Small intestine (tissue), 7 donors: ENCODE measurements around the gene SCLT1. TPM values are rescaled to one million over a fixed set of nuclear protein-coding genes. Genes with fewer than 3 reads are reported as not detected.

Experiments used
- DNase-seq, 2 donors: peaks; one replicate each; pipeline versions ENCODE4 v3.0.0 to v3.0.0-alpha.2; 2013
- FAIRE-seq: peaks from 2 replicates; lab custom pipeline; 2012; peaks lifted over from hg19 to GRCh38; lab: Jason Lieb, UNC
- H3K27ac ChIP-seq, 3 donors: one replicate each; pipeline ENCODE4 v1.5.1; 2013; ENCODE audit warnings: low read length in 2 of 3, mild to moderate bottlenecking in 2 of 3, control low read depth in 1 of 3, inconsistent platforms in 1 of 3, low read depth in 1 of 3, moderate library complexity in 1 of 3
- H3K27me3 ChIP-seq, 3 donors: one replicate each; pipeline ENCODE4 v1.6.1; 2013; ENCODE audit warnings: low read length in 3 of 3, inconsistent platforms in 1 of 3; ENCODE audit not compliant: control insufficient read depth in 3 of 3, insufficient read depth in 3 of 3
- H3K36me3 ChIP-seq, 3 donors: one replicate each; pipeline ENCODE4 v1.6.1; 2013; ENCODE audit warnings: low read length in 3 of 3, inconsistent platforms in 1 of 3, low read depth in 1 of 3, mild to moderate bottlenecking in 1 of 3, moderate library complexity in 1 of 3; ENCODE audit not compliant: control insufficient read depth in 3 of 3, insufficient read depth in 2 of 3
- H3K4me1 ChIP-seq, 3 donors: one replicate each; pipeline ENCODE4 v1.6.1; 2013; ENCODE audit warnings: low read length in 2 of 3, inconsistent platforms in 1 of 3, low read depth in 1 of 3, mild to moderate bottlenecking in 1 of 3, moderate library complexity in 1 of 3; ENCODE audit not compliant: control insufficient read depth in 3 of 3, insufficient read depth in 2 of 3
- H3K4me3 ChIP-seq, 3 donors: one replicate each; pipeline ENCODE4 v1.5.1; 2013; ENCODE audit warnings: low read length in 3 of 3, control low read depth in 1 of 3, inconsistent platforms in 1 of 3, low read depth in 1 of 3, mild to moderate bottlenecking in 1 of 3, moderate library complexity in 1 of 3
- H3K9me3 ChIP-seq, 2 donors: one replicate each; pipeline ENCODE4 v1.6.1; 2013; ENCODE audit warnings: low read depth in 1 of 2, low read length in 1 of 2; ENCODE audit not compliant: control insufficient read depth in 2 of 2, insufficient read depth in 1 of 2
- WGBS, 3 donors: extraction: QIAGEN DNeasy Blood & Tissue Kit; methylation state at CpG; one replicate each; pipeline ENCODE4 v1.1.7; 2013; 5-methylcytosine and 5-hydroxymethylcytosine counted together
- polyA plus RNA-seq, 4 donors: library from polyadenylated mRNA; stranded (reverse) in 3 of 4; unstranded in 1 of 4; fragments of 200-250 nt in 3 of 4; fragments of 120-200 nt in 1 of 4; gene quantifications; one replicate each; pipeline versions ENCODE4 v1.2.1 to v1.2.3, GENCODE V29; 2013
- donor health status: healthy with polysubstance abuse.
- donor health status: control.
- donor health status: control.
- donor health status: Bipolar disorder and iron deficiency.
- donor health status: healthy.

SCLT1 gene
- polyA plus RNA-seq, 4 donors, result 3.5 to 10.1 (median 4.6) TPM

- no peak overlapping the region for H3K4me3 ChIP-seq
- peaks cover 8 to 22% (median 19%) of the 10 kb centered on the region in 3 donors for H3K36me3 ChIP-seq
- no peak for FAIRE-seq
- no peaks in the 10 kb centered on the region for H3K9me3 ChIP-seq
- H3K4me1 ChIP-seq, result peaks cover 0 to 2% (median 0%) of the 10 kb centered on the region in 3 donors
- H3K27me3 ChIP-seq, result no peaks in the 10 kb centered on the region
- 92 to 97% (median 96%) methylated on average over 9 of the region's 9 CpGs for WGBS, 3 donors
- no peak for DNase-seq
- peak overlapping the region in 1 of 3 donors; percentile 46 for H3K27ac ChIP-seq
Measured at GRCh38 chr4:128871948-128872347, 221.4 kb downstream of the SCLT1 start.

DNA sequence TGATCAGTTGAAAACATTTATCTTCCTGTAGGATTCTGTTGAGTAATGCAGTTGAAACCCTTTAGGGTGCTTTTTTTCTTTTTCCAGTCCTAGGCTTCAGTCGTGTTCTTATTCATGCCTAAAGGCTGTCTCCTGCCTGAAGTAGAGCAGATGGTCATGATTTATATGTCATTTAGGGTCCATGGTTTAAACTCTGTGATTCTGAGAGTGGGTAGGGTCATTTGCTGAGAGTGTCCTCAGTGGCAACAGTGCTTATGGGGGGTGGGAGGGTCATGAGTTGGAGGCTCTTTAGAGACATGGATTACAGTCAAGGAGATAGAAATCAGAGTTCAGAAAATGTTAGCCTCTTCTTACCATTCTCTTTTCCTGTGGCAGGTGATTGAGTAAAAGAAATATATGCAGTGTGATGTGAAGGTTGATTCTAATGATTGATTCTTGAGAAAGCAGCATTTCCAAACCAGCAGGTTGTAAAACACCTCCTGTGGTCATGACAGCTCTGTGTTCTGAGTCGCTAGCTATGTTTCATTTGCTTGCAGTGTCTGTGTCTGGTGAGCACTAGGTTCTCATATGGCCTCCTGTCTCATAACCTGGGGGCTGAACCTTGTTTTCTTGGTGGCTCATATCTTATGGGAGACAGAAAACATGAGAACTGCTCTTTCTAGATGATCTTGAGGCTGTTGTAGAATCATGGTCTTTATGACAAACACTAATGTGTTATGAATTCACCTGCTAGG is 223.4 kb downstream of the SCLT1 start:
- WGBS, 3 donors, result 86 to 93% (median 90%) methylated on average over 2 of the region's 2 CpGs
- DNase-seq, result no peak

DNA sequence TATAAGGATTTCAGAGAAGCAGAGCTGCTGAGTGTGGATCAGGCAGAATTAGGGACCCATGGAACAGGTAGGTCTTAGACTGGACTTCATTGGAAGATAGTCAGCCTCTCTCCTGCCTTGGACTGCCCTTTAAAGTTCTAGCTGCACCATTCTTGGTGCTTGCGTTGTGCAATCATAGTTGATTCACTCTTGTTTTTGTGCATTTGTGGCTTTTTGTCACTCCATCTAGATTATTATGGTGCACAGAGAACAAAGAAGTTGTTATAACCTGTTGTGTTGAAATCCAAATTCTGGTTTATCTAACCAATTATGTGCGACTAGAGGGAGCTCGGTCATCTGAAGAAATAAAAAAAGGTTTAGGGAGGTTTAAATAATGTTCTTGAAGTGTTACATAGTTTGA is 224.6 kb downstream of the SCLT1 start:
- no peak for FAIRE-seq
- H3K36me3 ChIP-seq, result peaks cover 8 to 26% (median 17%) of the 10 kb centered on the region in 3 donors
- 93 to 96% (median 95%) methylated on average over 3 of the region's 3 CpGs for WGBS, 3 donors

More for the DNA sequence above, 223.4 kb downstream of the SCLT1 start:
- FAIRE-seq, result no peak
- peaks cover 8 to 22% (median 19%) of the 10 kb centered on the region in 3 donors for H3K36me3 ChIP-seq
- H3K27me3 ChIP-seq, result no peaks in the 10 kb centered on the region
- H3K9me3 ChIP-seq, result no peaks in the 10 kb centered on the region
- no peak overlapping the region for H3K4me3 ChIP-seq
- H3K27ac ChIP-seq, result no peak overlapping the region
- H3K4me1 ChIP-seq, result peaks cover 0 to 2% (median 0%) of the 10 kb centered on the region in 3 donors

DNA sequence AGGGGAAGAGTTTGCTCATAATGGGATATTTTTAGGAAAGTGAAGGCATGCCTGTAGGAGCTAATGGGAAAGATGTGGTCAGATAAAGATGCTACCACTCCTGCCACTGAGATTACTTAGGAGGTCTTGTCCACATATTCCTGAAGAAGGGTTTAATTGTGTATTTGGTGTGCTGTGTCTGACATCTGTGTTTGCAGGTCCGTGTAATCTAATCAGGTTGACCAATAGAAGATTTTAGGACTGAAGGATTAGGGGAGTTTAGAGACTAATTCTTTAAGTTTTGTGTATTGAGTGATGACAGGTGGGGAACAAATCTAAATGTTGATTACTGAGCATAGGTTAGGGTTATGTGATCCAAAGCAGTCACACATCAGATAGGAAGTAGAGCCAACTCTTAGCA is 226.6 kb downstream of the SCLT1 start:
- FAIRE-seq, result no peak
- Histone ChIP-seq H3K9me3 (no peaks in the 10 kb centered on the region), H3K27me3 (no peaks in the 10 kb centered on the region), H3K36me3 (peaks cover 8 to 34% (median 16%) of the 10 kb centered on the region in 3 donors), H3K4me3 (no peak overlapping the region), H3K4me1 (peaks cover 0 to 2% (median 0%) of the 10 kb centered on the region in 3 donors), H3K27ac (no peak overlapping the region)
- DNase-seq, result no peak
- WGBS, 3 donors, result 81 to 88% (median 83%) methylated on average over 1 of the region's 1 CpG

More for the DNA sequence above, 224.6 kb downstream of the SCLT1 start:
- Histone ChIP-seq H3K27me3 (no peaks in the 10 kb centered on the region), H3K4me1 (peaks cover 0 to 2% (median 0%) of the 10 kb centered on the region in 3 donors), H3K27ac (no peak overlapping the region), H3K9me3 (no peaks in the 10 kb centered on the region), H3K4me3 (no peak overlapping the region)
- no peak for DNase-seq

- WGBS, 3 donors, result 91 to 98% (median 97%) methylated on average over 2 of the region's 2 CpGs
- Histone ChIP-seq H3K4me3 (no peak overlapping the region), H3K4me1 (peaks cover 0 to 2% (median 0%) of the 10 kb centered on the region in 3 donors), H3K27ac (no peak overlapping the region), H3K36me3 (peaks cover 7 to 34% (median 16%) of the 10 kb centered on the region in 3 donors), H3K9me3 (no peaks in the 10 kb centered on the region), H3K27me3 (no peaks in the 10 kb centered on the region)
- FAIRE-seq (no peak), DNase-seq (no peak)
Measured at GRCh38 chr4:128866269-128866668, 227.1 kb downstream of the SCLT1 start.

DNA sequence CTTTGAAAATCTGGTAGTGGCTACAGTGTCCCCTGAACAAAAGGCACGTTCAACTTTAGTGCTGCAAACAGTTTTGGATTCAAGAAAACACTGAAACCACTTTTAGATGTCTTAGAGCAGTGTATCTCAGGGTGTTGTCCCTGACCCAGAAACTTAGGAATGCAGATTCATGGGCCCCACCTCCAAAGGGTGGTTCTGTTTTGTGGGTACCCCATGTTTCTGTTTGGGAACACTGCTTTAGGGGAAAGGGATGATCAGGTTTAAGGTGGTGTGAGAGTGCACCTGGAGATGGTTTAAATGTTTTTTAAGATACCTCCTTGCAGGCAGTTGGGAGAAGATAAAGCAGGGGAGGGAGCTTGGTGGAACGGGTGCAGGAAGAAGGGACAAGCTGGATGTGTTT is 228.2 kb downstream of the SCLT1 start:
- Histone ChIP-seq H3K4me1 (peaks cover 0 to 2% (median 0%) of the 10 kb centered on the region in 3 donors), H3K27ac (no peak overlapping the region), H3K27me3 (no peaks in the 10 kb centered on the region), H3K4me3 (no peak overlapping the region), H3K36me3 (peaks cover 4 to 40% (median 17%) of the 10 kb centered on the region in 3 donors), H3K9me3 (no peaks in the 10 kb centered on the region)
- 85 to 91% (median 86%) methylated on average over 2 of the region's 2 CpGs for WGBS, 3 donors
- DNase-seq (no peak), FAIRE-seq (no peak)

DNA sequence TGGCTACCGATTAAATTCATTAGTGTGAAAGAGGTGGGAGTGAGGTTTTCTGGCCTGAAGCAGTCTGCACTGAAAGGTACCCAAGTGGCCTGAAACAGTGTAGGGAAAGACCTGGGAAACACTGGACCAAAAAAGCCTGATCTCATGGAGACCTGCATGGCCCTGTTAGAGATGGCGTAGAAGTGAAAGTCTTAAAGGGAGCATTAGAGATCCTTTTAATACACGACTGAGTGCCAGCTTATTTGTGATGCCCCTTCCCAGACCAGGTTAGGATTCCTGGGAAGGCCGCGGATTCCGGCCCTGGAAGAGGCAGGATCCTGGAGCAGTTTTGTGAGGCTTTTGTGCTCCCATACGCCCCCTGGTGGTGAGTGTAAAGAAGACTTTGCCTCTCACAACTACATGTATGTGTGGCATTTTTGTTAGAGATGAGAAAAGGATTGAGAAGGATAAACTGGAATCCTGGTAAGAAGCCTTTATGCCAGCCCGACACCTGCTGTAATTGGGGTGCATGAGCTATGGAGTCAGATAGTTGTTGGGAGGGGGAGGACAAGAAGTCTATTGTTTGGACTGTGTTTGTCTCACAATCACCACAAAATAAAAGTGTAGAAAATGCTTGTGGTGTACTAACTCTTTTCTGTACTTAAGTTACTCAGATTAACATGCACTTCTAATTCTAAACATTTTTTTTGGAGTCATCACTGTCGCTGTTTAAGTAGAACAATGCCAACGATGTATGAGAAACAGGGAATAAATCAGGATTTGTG is 229.8 kb downstream of the SCLT1 start:
- Histone ChIP-seq H3K27ac (no peak overlapping the region), H3K36me3 (peaks cover 4 to 44% (median 15%) of the 10 kb centered on the region in 3 donors), H3K27me3 (no peaks in the 10 kb centered on the region), H3K9me3 (no peaks in the 10 kb centered on the region), H3K4me1 (peaks cover 0 to 2% (median 0%) of the 10 kb centered on the region in 3 donors), H3K4me3 (no peak overlapping the region)
- FAIRE-seq (no peak), DNase-seq (peak; percentile 85)
- 39 to 48% (median 45%) methylated on average over 10 of the region's 10 CpGs for WGBS, 3 donors

- no peak overlapping the region for H3K27ac ChIP-seq
- 73 to 80% (median 78%) methylated on average over 14 of the region's 14 CpGs for WGBS, 3 donors
Measured at GRCh38 chr4:128862608-128863311, 230.6 kb downstream of the SCLT1 start.

More at GRCh38 chr4:128862608-128863311, 230.6 kb downstream of the SCLT1 start:
- Histone ChIP-seq H3K4me1 (no peaks in the 10 kb centered on the region), H3K36me3 (peaks cover 4 to 51% (median 19%) of the 10 kb centered on the region in 3 donors), H3K27me3 (no peaks in the 10 kb centered on the region), H3K9me3 (no peaks in the 10 kb centered on the region), H3K4me3 (no peak overlapping the region)
- DNase-seq (no peak), FAIRE-seq (no peak)
